Endothelial cell of umbilical vein (primary cell): ENCODE measurements around the gene MYH10. TPM values are rescaled to one million over a fixed set of nuclear protein-coding genes. Genes with fewer than 3 reads are reported as not detected.

ENCODE experiments used
- BruUV-seq: library from RNA; stranded (reverse); fragments of 400-500 nt; replicated peaks from 2 replicates; lab custom pipeline; 2021; lab: Mats Ljungman, UMichigan
- CTCF ChIA-PET: fragments of 300-600, 350-600 bp; sonication (Branson Sonifier 250); formaldehyde crosslinking; loops from one replicate; lab custom pipeline; 2021; ENCODE audit warnings: antibody characterized with exemption, inconsistent platforms; lab: Charles Lee
- POLR2A ChIA-PET: fragments of 300-600, 350-600 bp; sonication (Branson Sonifier 250); formaldehyde crosslinking; loops from one replicate; lab custom pipeline; 2021; ENCODE audit warnings: antibody characterized with exemption, inconsistent platforms; lab: Charles Lee
- DNase-seq: peaks from one replicate; pipeline ENCODE4 v3.0.0-alpha.2; 2011; ENCODE audit warnings: low read depth, low spot score
- FAIRE-seq: peaks from 2 replicates; lab custom pipeline; 2011; peaks lifted over from hg19 to GRCh38; lab: Jason Lieb, UNC
- H2AFZ ChIP-seq: 2 replicates; pipeline ENCODE4 v1.6.0; 2012; ENCODE audit warnings: low read depth, low read length, control low read depth, inconsistent platforms
- H3K27ac ChIP-seq: 2 replicates; pipeline ENCODE4 v1.5.1; 2011; ENCODE audit warnings: low read depth, mild to moderate bottlenecking, control low read depth, low read length, moderate library complexity; ENCODE audit not compliant: insufficient read depth
- H3K27me3 ChIP-seq, 2 experiments: 2 replicates each; pipeline versions ENCODE4 v1.6.0 to v1.6.1; 2011; ENCODE audit warnings: low read length in 2 of 2, mixed read lengths in 1 of 2; ENCODE audit not compliant: control insufficient read depth in 2 of 2, insufficient read depth in 2 of 2
- H3K36me3 ChIP-seq, 2 experiments: 2 replicates in 1 of 2; 3 replicates in 1 of 2; pipeline ENCODE4 v1.5.1; 2011; ENCODE audit warnings: low read length in 2 of 2, mild to moderate bottlenecking in 1 of 2, moderate library complexity in 1 of 2; ENCODE audit not compliant: control insufficient read depth in 2 of 2, insufficient read depth in 2 of 2; ENCODE audit errors: extremely low read depth in 1 of 2
- H3K4me1 ChIP-seq: 3 replicates; pipeline ENCODE4 v1.5.1; 2011; ENCODE audit warnings: mild to moderate bottlenecking, low read length; ENCODE audit not compliant: control insufficient read depth, insufficient read depth; ENCODE audit errors: extremely low read depth
- H3K4me2 ChIP-seq: 2 replicates; pipeline ENCODE4 v1.6.1; 2011; ENCODE audit warnings: low read length, control low read depth, mixed read lengths; ENCODE audit not compliant: insufficient read depth
- H3K4me3 ChIP-seq, 3 experiments: fragments of 200-600 bp in 1 of 3; sonication (generic), shearing (Covaris generic) in 1 of 3; replicated peaks in 1 of 3; 2 replicates each; pipeline ENCODE4 v1.5.1; 2011 to 2016; ENCODE audit warnings: control low read depth in 3 of 3, low read length in 3 of 3, mild to moderate bottlenecking in 2 of 3, inconsistent platforms in 1 of 3, low read depth in 1 of 3, moderate library complexity in 1 of 3; ENCODE audit not compliant: insufficient read depth in 1 of 3
- H3K79me2 ChIP-seq: 2 replicates; pipeline ENCODE4 v1.6.0; 2012; ENCODE audit warnings: low read length, inconsistent platforms; ENCODE audit not compliant: control insufficient read depth, insufficient read depth
- H3K9ac ChIP-seq: replicated peaks from 2 replicates; pipeline ENCODE3; 2011; ENCODE audit warnings: low read length, control low read depth; ENCODE audit not compliant: insufficient read depth; ENCODE audit errors: extremely low read depth
- H3K9me1 ChIP-seq: replicated peaks from 3 replicates; pipeline ENCODE4 v1.6.0; 2011; ENCODE audit warnings: mild to moderate bottlenecking, low read length; ENCODE audit not compliant: control insufficient read depth, insufficient read depth; ENCODE audit errors: extremely low read depth
- H3K9me3 ChIP-seq: replicated peaks from 2 replicates; pipeline ENCODE4 v1.5.1; 2012; ENCODE audit warnings: low read length, inconsistent platforms; ENCODE audit not compliant: control insufficient read depth, insufficient read depth
- H4K20me1 ChIP-seq: replicated peaks from 2 replicates; pipeline ENCODE3; 2011; ENCODE audit warnings: mild to moderate bottlenecking, low read length; ENCODE audit not compliant: control insufficient read depth, insufficient read depth; ENCODE audit errors: extremely low read depth
- EZH2 ChIP-seq: IDR thresholded peaks from 2 replicates; pipeline ENCODE4 v1.6.1; 2012; ENCODE audit warnings: borderline replicate concordance, low read depth, mild to moderate bottlenecking, moderate library complexity, low read length, inconsistent platforms; ENCODE audit not compliant: severe bottlenecking
- FOS ChIP-seq: IDR thresholded peaks from 2 replicates; pipeline ENCODE4 v1.6.1; 2011; ENCODE audit warnings: mild to moderate bottlenecking, low read length, moderate library complexity, borderline replicate concordance; ENCODE audit not compliant: insufficient read depth
- GATA2 ChIP-seq: IDR thresholded peaks from 2 replicates; pipeline ENCODE4 v1.7.0; 2011; ENCODE audit warnings: low read depth, mild to moderate bottlenecking, moderate library complexity, mixed read lengths, low read length; ENCODE audit not compliant: insufficient read length, insufficient read depth
- JUN ChIP-seq: IDR thresholded peaks from 2 replicates; pipeline ENCODE4 v1.6.1; 2011; ENCODE audit warnings: borderline replicate concordance, low read depth; ENCODE audit not compliant: insufficient read length, insufficient read depth
- MYC ChIP-seq: IDR thresholded peaks from one replicate; pipeline ENCODE4 v1.6.1; 2011; ENCODE audit warnings: mild to moderate bottlenecking, low read depth, low read length
- POLR2A ChIP-seq: IDR thresholded peaks from 2 replicates; pipeline ENCODE4 v1.6.1; 2012; ENCODE audit warnings: low read depth, mild to moderate bottlenecking, control low read depth, low read length
- POLR2AphosphoS5 ChIP-seq: IDR thresholded peaks from 2 replicates; pipeline ENCODE4 v1.6.1; 2012; ENCODE audit warnings: low read depth, mild to moderate bottlenecking, control low read depth, low read length, moderate library complexity; ENCODE audit not compliant: insufficient read depth
- dilution Hi-C: fragments of 300-500 bp; cut with MboI; formaldehyde crosslinking; loops from one replicate; pipeline ENCODE4 v1.15.0; 2019; ENCODE audit warnings: low sequenced_read_pairs; ENCODE audit not compliant: extremely low pct_ligation_motif_present
- intact Hi-C: fragments of 100-400 bp; cut with micrococcal nuclease; formaldehyde crosslinking; loops from one replicate; pipeline ENCODE4 v1.10.0; 2022
- polyA plus RNA-seq, 4 experiments: library from polyadenylated mRNA; depleted of rRNA in 3 of 4; stranded (reverse) in 3 of 4; unstranded in 1 of 4; fragments of >200 nt; gene quantifications; 2 replicates each; pipeline versions ENCODE4 v1.2.1 to v1.2.3, GENCODE V29; 2011 to 2012; ENCODE audit warnings: missing spikeins in 1 of 4
- total RNA-seq: library from RNA; stranded (reverse); gene quantifications from 2 replicates; pipeline ENCODE4 v1.2.3, GENCODE V29; 2021
- TF ChIP-seq, protein P1 (sequence below): IDR thresholded peaks from 2 replicates; pipeline ENCODE4 v1.6.1; 2011; ENCODE audit not compliant: insufficient read depth, insufficient read length
- TF ChIP-seq, protein P2 (sequence below), 2 donors: IDR thresholded peaks; 1 replicate in 1 of 2; 2 replicates in 1 of 2; pipeline ENCODE4 v1.5.1; 2011; ENCODE audit warnings: low read length in 2 of 2, mild to moderate bottlenecking in 2 of 2, moderate library complexity in 2 of 2, control low read depth in 1 of 2, inconsistent platforms in 1 of 2, low read depth in 1 of 2; ENCODE audit not compliant: insufficient read depth in 1 of 2; ENCODE audit errors: extremely low read depth in 1 of 2

Gene MYH10
- total and polyA plus RNA-seq, 2 donors (not counting 3 experiments of a cell fraction or from before 2014, with no cell fraction given): 73.4 to 232 TPM

- Histone ChIP-seq H3K27me3 (no peaks in the 10 kb centered on the region), H3K9me1 (no peaks in the 10 kb centered on the region), H2AFZ (no peak overlapping the region), H3K79me2 (no peaks in the 10 kb centered on the region), H3K4me2 (no peak overlapping the region), H3K4me1 (no peaks in the 10 kb centered on the region), H3K27ac (no peak overlapping the region), H3K9ac (no peak overlapping the region), H4K20me1 (no peaks in the 10 kb centered on the region), H3K4me3 (no peak overlapping the region), H3K36me3 (peaks cover 2 to 43% of the 10 kb centered on the region in 2 experiments), H3K9me3 (no peaks in the 10 kb centered on the region)
- POLR2A ChIA-PET: no interaction called here
- TF ChIP-seq POLR2AphosphoS5 (no peak), JUN (no peak), GATA2 (no peak), MYC (no peak), POLR2A (no peak), FOS (no peak), EZH2 (no peak)
- TF ChIP-seq, protein P1, sequence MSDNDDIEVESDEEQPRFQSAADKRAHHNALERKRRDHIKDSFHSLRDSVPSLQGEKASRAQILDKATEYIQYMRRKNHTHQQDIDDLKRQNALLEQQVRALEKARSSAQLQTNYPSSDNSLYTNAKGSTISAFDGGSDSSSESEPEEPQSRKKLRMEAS: no peak
- TF ChIP-seq, protein P2, sequence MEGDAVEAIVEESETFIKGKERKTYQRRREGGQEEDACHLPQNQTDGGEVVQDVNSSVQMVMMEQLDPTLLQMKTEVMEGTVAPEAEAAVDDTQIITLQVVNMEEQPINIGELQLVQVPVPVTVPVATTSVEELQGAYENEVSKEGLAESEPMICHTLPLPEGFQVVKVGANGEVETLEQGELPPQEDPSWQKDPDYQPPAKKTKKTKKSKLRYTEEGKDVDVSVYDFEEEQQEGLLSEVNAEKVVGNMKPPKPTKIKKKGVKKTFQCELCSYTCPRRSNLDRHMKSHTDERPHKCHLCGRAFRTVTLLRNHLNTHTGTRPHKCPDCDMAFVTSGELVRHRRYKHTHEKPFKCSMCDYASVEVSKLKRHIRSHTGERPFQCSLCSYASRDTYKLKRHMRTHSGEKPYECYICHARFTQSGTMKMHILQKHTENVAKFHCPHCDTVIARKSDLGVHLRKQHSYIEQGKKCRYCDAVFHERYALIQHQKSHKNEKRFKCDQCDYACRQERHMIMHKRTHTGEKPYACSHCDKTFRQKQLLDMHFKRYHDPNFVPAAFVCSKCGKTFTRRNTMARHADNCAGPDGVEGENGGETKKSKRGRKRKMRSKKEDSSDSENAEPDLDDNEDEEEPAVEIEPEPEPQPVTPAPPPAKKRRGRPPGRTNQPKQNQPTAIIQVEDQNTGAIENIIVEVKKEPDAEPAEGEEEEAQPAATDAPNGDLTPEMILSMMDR (IDR thresholded peaks at IDR 0.05; ENCODE audit: extremely low read depth in 1 of 2, insufficient read depth in 1 of 2, low read depth in 1 of 2, low read length in 2 of 2): no peak
- no TSS peak for BruUV-seq
- DNase-seq (no peak), FAIRE-seq (no peak)
- CTCF ChIA-PET: interaction anchor here (1.4 kb wide), 1 partner anchor 214 kb away, joined by 8 read pairs; no protein-coding TSS in a partner anchor
- dilution Hi-C loops (no loop called here), intact Hi-C loops (no loop called here)
Measured at GRCh38 chr17:8532021-8532420, 98.5 kb downstream of the MYH10 start.
